SK-N-SH (cell line): Measurements from ENCODE around the gene ATXN10. TPM values are rescaled to one million over a fixed set of nuclear protein-coding genes. Genes with fewer than 3 reads are reported as not detected.

Experiments used
- CTCF ChIA-PET: fragments of 300-600, 350-600 bp; formaldehyde crosslinking; extraction: SDS; loops from one replicate; lab custom pipeline; 2021; lab: Yijun Ruan, JAX
- POLR2A ChIA-PET: fragments of 350-600 bp; sonication (Branson Sonifier 250); formaldehyde crosslinking; extraction: SDS; loops from one replicate; lab custom pipeline; 2020; ENCODE audit warnings: antibody characterized with exemption, inconsistent platforms; lab: Yijun Ruan, JAX
- DNase-seq: peaks from one replicate; pipeline ENCODE4 v3.0.0; 2012
- H2AFZ ChIP-seq: fragments of 200-600 bp; sonication (generic); 2 replicates; pipeline ENCODE4 v1.8.1; 2016; ENCODE audit warnings: antibody characterized with exemption, mild to moderate bottlenecking, low read depth
- H3F3A ChIP-seq: fragments of 200-600 bp; sonication (generic); replicated peaks from 2 replicates; pipeline ENCODE3; 2016; ENCODE audit warnings: antibody characterized with exemption, mild to moderate bottlenecking; ENCODE audit not compliant: insufficient read depth
- H3K27ac ChIP-seq, 2 experiments: fragments of 200-500 bp in 1 of 2; fragments of 200-600 bp in 1 of 2; sonication (Bioruptor generic) in 1 of 2; sonication (generic), shearing (Covaris generic) in 1 of 2; 2 replicates each; pipeline versions ENCODE4 v1.5.1 to v1.6.1; 2014 to 2016; ENCODE audit warnings: low read depth in 2 of 2, inconsistent platforms in 1 of 2, low read length in 1 of 2, mild to moderate bottlenecking in 1 of 2, mixed read lengths in 1 of 2
- H3K27me3 ChIP-seq: fragments of 200-600 bp; sonication (generic), shearing (Covaris generic); 2 replicates; pipeline ENCODE4 v1.6.1; 2016; ENCODE audit warnings: mixed run types; ENCODE audit not compliant: insufficient read depth
- H3K36me3 ChIP-seq, 2 experiments: fragments of 200-500 bp in 1 of 2; fragments of 200-600 bp in 1 of 2; sonication (Bioruptor generic) in 1 of 2; sonication (generic) in 1 of 2; replicated peaks in 1 of 2; 2 replicates each; pipeline versions ENCODE3 to v1.5.1; 2014 to 2016; ENCODE audit warnings: low read length in 1 of 2, mild to moderate bottlenecking in 1 of 2; ENCODE audit not compliant: insufficient read depth in 2 of 2, control insufficient read depth in 1 of 2
- H3K4me1 ChIP-seq, 2 experiments: fragments of 200-500 bp in 1 of 2; fragments of 200-600 bp in 1 of 2; sonication (Bioruptor generic) in 1 of 2; sonication (generic), shearing (Covaris generic) in 1 of 2; 2 replicates each; pipeline versions ENCODE4 v1.5.1 to v1.6.1; 2014 to 2016; ENCODE audit warnings: low read depth in 1 of 2, low read length in 1 of 2, mixed run types in 1 of 2; ENCODE audit not compliant: insufficient read depth in 2 of 2, control insufficient read depth in 1 of 2
- H3K4me2 ChIP-seq: fragments of 200-600 bp; sonication (generic), shearing (Covaris generic); 2 replicates; pipeline ENCODE4 v1.6.1; 2017; ENCODE audit warnings: mixed run types
- H3K4me3 ChIP-seq, 2 experiments: fragments of 200-500 bp in 1 of 2; fragments of 200-600 bp in 1 of 2; sonication (Bioruptor generic) in 1 of 2; sonication (generic), shearing (Covaris generic) in 1 of 2; 2 replicates each; pipeline versions ENCODE4 v1.5.1 to v1.8.1; 2014 to 2016; ENCODE audit warnings: low read depth in 2 of 2, inconsistent platforms in 1 of 2, low read length in 1 of 2, mild to moderate bottlenecking in 1 of 2, mixed read lengths in 1 of 2, moderate library complexity in 1 of 2
- H3K79me2 ChIP-seq: fragments of 200-600 bp; sonication (generic); 2 replicates; pipeline ENCODE4 v1.8.1; 2017; ENCODE audit warnings: mild to moderate bottlenecking; ENCODE audit not compliant: insufficient read depth
- H3K9ac ChIP-seq: fragments of 200-600 bp; sonication (generic); 2 replicates; pipeline ENCODE4 v1.6.1; 2017; ENCODE audit warnings: mixed run types
- H3K9me2 ChIP-seq: fragments of 200-600 bp; sonication (generic); 2 replicates; pipeline ENCODE4 v1.6.1; 2017; ENCODE audit warnings: mixed run types
- H3K9me3 ChIP-seq: fragments of 200-600 bp; sonication (generic); 2 replicates; pipeline ENCODE4 v1.6.1; 2017; ENCODE audit warnings: mixed run types, mild to moderate bottlenecking, moderate library complexity
- H4K20me1 ChIP-seq: fragments of 200-600 bp; sonication (generic); 2 replicates; pipeline ENCODE4 v1.6.1; 2017; ENCODE audit warnings: mild to moderate bottlenecking, mixed run types; ENCODE audit not compliant: insufficient read depth
- ELF1 ChIP-seq: IDR thresholded peaks from 2 replicates; pipeline ENCODE4 v1.4.0; 2012
- IRF3 ChIP-seq: fragments of 150-350 bp; IDR thresholded peaks from 2 replicates; pipeline ENCODE4 v1.6.1; 2016; ENCODE audit warnings: mild to moderate bottlenecking, low read depth, low read length
- NFIC ChIP-seq: IDR thresholded peaks from 2 replicates; pipeline ENCODE4 v1.4.0; 2012; ENCODE audit warnings: borderline replicate concordance
- NRF1 ChIP-seq: IDR thresholded peaks from 2 replicates; pipeline ENCODE4 v1.6.1; 2012; ENCODE audit warnings: low read depth, mild to moderate bottlenecking, low read length
- REST ChIP-seq: IDR thresholded peaks from 2 replicates; pipeline ENCODE4 v1.6.1; 2012; ENCODE audit warnings: mild to moderate bottlenecking, low read depth, low read length, moderate library complexity
- SMC3 ChIP-seq: IDR thresholded peaks from 2 replicates; pipeline ENCODE4 v1.6.1; 2012; ENCODE audit warnings: low read depth, low read length, improper control_type of control experiment
- TEAD4 ChIP-seq: IDR thresholded peaks from 2 replicates; pipeline ENCODE4 v1.4.0; 2012; ENCODE audit warnings: mild to moderate bottlenecking, borderline replicate concordance; ENCODE audit not compliant: insufficient read depth
- ZBTB33 ChIP-seq: IDR thresholded peaks from 2 replicates; pipeline ENCODE4 v1.4.0; 2012; ENCODE audit warnings: low read depth, borderline replicate concordance
- WGBS: methylation state at CpG from one replicate; pipeline ENCODE4 v1.1.6; 2017; ENCODE audit warnings: low lambda C conversion rate; 5-methylcytosine and 5-hydroxymethylcytosine counted together
- polyA plus RNA-seq, 3 experiments: library from polyadenylated mRNA; depleted of rRNA; stranded (reverse); fragments of >200 nt; gene quantifications; 2 replicates each; pipeline ENCODE4 v1.2.3, GENCODE V29; 2012

ATXN10 gene
- polyA plus RNA-seq, 1 of the 3 experiments (the other 2 are of a cell fraction) = 202 TPM

GRCh38 chr22:45845076-45845487 is 173.4 kb downstream of the ATXN10 start:
- Histone ChIP-seq H3K27me3 (no peaks in the 10 kb centered on the region), H3K4me1 (peaks cover 0 to 4% of the 10 kb centered on the region in 2 experiments; a peak in 1 of 4 replicates), H3F3A (no peaks in the 10 kb centered on the region), H3K9me3 (no peaks in the 10 kb centered on the region), H4K20me1 (peaks cover 8% of the 10 kb centered on the region; the same call in 1 of the 2 replicates), H3K9ac (no peak overlapping the region), H3K9me2 (no peaks in the 10 kb centered on the region), H3K79me2 (no peaks in the 10 kb centered on the region), H3K4me3 (no peak overlapping the region), H2AFZ (no peak overlapping the region), H3K4me2 (no peak overlapping the region), H3K27ac (no peak overlapping the region), H3K36me3 (peaks cover 52 to 80% of the 10 kb centered on the region in 2 experiments)
- TF ChIP-seq TEAD4 (no peak), IRF3 (no peak), ZBTB33 (no peak), NRF1 (no peak), ELF1 (no peak), SMC3 (no peak), REST (no peak)
- ChIA-PET POLR2A (no interaction called here), CTCF (interaction anchor here (0.8 to 1.6 kb wide), 4 partner anchors 11 to 199 kb away, joined by 3 to 4 read pairs (median 4); no protein-coding TSS in a partner anchor)
- no peak for DNase-seq
- 98% methylated on average over 5 of the region's 5 CpGs for WGBS

GRCh38 chr22:45846952-45847351 is 175.3 kb downstream of the ATXN10 start:
- no peaks in the 10 kb centered on the region for H3F3A ChIP-seq
- no peak overlapping the region for H2AFZ ChIP-seq
- no peaks in the 10 kb centered on the region for H3K79me2 ChIP-seq
- WGBS = 93% methylated on average over 3 of the region's 3 CpGs
- peaks cover 62 to 85% of the 10 kb centered on the region in 2 experiments for H3K36me3 ChIP-seq
- H3K27ac ChIP-seq = no peak overlapping the region
- CTCF ChIA-PET = interaction anchor here (1.0 to 3.2 kb wide), 2 partner anchors 15 to 16 kb away, joined by 3 to 19 read pairs; no protein-coding TSS in a partner anchor
- H3K4me2 ChIP-seq = no peak overlapping the region
- no peaks in the 10 kb centered on the region for H3K27me3 ChIP-seq
- POLR2A ChIA-PET = no interaction called here
- H3K4me1 ChIP-seq = no peaks in the 10 kb centered on the region; a peak in 1 of 4 replicates
- TF ChIP-seq REST = peak; percentile 93
- TF ChIP-seq NFIC = no peak
- peaks cover 5% of the 10 kb centered on the region; the same call in 1 of the 2 replicates for H4K20me1 ChIP-seq
- H3K9me2 ChIP-seq = no peaks in the 10 kb centered on the region
- H3K4me3 ChIP-seq = no peak overlapping the region
- no peak overlapping the region for H3K9ac ChIP-seq
- DNase-seq = no peak
- H3K9me3 ChIP-seq = no peaks in the 10 kb centered on the region
